Activated T-cell treated with anti-CD3 and anti-CD28 coated beads for 24 hours (primary cell): ENCODE measurements around the gene GATAD2B.
"Not testable (repeated sequence)": the region's sequence is repeated elsewhere in the genome, so short reads cannot be mapped to it uniquely, and the experiment has no call there.

Source experiments
- DNase-seq: peaks from one replicate; pipeline ENCODE4 v3.0.0-alpha.2; 2020; ENCODE audit warnings: low read depth

GATAD2B gene

DNA sequence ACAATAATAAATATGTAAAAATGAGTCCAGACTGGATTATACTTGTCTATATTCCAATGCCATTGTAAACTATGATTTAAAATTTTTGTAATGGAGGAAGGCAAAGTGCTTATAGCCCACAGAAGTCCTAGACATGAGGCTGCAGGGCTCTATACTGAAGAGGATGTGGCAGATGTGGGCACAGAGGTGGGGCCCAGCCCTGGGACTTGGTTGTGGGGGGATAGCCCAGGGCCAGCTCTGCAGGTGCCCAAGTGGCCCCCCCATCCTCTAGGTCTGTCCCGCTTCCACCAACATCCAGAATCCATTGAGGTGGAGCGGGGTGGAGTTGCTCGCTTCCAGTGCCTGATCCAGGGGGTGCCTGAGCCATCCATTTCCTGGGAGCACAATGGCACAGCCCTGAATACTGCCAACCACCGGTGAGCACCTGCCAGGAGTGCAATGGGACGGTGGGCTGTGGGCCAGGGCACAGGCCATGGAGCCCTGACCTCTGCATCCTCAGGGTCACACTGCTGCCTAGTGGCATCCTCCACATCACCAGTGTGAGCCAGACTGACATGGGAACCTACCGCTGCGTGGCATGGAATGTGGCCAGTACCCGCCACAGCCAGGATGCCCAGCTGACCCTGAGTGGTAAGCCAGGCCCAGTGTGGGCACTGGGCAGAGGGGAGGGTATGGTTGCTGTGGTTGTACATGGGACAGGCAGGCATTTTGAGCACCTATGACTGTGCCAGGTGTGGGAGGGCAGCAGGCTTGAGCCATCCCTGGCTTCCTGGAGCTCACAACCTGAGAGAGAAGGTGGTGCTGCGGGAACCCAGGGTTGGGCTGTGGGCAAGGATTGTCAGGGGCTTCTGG, 126.6 kb downstream of the GATAD2B start:
- DNase-seq = no peak

DNA sequence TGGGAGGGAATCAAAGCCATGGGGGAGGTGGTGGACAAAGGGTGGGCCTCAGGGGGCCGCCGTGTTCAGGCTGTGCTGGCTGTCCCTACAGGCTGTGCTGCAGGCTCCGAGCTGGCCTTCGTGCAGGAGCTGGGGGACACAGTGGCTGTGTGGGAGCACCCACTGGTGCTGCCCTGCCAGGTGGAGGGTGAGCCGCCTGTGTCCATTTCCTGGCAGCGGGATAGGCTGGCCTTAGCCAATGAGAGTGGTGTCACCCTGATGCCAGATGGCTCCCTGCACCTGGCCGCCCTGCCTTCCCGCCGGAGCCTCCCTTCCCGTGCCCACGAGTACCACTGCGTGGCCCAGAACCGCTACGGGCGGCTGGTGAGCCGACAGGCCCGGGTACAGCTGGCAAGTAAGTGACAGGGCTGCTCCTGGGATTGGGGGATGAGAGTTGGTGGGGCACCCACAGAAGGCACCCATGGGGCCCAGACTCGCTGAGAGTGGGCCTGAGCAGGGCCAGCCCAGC, 127.4 kb downstream of the GATAD2B start:
- no peak for DNase-seq

- DNase-seq = no peak
These were observed 128.0 kb downstream of the GATAD2B start for GRCh38 chr1:153794624-153795329.

- DNase-seq = no peak
These were observed 128.7 kb downstream of the GATAD2B start for GRCh38 chr1:153793973-153794615.

GRCh38 chr1:153793261-153793972, 129.4 kb downstream of the GATAD2B start:
- no peak for DNase-seq

DNA sequence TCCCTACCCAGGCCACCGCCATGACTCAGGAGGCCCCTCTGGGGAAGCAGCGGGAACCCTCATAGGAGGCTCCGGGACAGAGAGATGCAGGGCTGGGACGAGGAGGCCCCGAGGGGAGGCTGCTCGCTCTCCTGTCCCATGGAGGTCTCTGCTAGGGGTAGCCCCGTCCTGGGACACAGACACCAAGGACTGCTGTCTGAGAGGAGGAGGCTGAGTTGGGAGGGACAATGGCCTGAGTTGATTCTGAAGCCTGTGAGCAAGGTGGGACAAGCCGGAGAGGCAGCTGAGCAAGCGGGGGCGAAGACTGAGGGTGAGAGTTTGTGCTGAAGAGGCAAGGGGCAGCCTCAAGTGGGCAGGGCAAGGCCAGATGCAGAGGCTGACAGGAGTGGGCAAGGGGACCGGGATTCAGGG, 130.1 kb downstream of the GATAD2B start:
- DNase-seq = no peak

DNA sequence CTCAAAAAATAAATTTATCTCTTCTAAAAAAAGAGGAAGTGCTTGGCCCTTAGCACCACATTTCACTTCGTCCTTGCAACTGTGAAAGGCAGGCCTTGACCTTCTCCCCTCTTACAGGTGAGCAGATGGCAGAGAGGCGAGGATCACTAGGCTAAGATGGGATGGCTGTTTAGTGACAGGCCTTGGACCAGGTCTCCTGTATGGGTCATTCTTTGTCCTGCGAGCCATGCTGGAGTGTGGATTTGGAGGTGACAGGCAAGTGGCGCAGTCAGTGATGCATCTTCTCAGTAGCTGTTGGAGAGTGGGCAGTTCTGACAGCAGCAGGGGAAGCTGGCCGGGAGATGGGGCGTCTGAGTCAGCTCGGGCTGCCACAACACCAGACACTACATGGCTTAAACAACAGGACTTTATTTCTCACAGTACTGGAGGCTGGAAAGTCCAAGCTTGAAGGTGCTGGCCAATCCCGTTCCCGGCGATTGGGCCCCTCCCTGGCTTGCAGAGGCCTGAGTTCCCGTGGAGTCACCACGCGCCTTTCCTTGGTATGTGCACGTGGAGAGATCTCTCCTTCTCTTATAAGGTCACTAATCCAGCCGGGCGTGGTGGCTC, 131.0 kb downstream of the GATAD2B start:
- no peak for DNase-seq

DNA sequence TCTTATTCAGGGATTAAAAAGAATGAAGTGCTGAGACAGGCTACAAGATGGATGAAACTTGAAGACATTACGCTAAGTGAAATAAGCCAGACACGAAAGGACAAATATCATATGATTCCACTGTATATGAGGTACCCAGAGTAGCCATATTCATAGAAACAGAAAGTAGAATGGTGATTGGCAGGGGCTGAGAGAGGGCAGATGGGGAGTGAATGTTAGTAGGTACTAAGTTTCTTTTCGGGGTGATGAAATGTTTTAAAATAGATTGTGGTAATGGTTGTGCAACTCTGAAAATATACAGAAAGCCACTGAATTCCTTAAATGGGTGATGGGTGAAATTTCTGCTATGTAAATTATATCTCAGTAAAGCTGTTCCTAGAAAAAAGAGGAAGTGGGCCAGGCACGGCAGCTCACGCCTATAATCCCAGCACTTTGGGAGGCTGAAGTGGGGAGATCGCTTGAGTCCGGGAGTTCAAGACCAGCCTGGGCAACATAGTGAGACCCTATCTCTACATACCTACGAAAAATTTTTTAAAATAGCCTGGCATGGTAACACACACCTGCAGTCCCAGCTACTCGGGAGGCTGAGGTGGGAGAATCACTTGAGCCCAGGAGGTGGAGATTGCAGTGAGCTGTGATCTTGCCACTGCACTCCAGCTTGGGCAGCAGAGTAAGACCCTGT, 131.7 kb downstream of the GATAD2B start:
- no peak for DNase-seq

DNA sequence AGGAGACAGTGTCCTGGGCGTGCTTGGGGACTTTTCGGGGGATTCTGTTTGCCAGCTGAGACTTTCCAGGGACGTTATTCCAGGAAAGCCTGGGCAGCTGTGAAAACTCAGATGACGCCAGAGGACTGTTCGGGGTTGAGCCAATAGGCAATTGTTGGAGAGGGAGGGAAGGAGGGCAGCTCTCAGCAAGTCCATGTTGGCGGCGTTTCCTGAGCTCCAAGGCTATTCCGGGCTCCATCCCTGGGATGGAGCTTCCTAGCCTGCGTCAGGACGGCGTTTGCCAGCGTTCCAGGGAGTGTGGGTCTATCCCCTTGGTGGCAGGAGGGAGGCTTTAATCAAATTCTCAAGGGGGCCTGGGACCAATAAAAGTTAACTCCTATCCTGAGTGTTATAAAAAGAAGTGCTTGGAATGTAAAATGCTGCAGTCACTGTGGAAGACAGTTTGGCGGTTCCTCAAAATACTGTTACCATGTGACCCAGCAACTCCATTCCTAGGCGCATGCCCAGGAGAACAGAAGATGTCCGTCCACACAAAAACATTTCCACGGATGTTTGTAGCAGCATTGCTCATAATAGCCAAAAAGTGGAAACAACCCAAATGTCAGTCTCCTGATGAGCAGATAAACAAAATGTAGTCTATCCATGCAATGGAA, 132.3 kb downstream of the GATAD2B start:
- DNase-seq = no peak

DNA sequence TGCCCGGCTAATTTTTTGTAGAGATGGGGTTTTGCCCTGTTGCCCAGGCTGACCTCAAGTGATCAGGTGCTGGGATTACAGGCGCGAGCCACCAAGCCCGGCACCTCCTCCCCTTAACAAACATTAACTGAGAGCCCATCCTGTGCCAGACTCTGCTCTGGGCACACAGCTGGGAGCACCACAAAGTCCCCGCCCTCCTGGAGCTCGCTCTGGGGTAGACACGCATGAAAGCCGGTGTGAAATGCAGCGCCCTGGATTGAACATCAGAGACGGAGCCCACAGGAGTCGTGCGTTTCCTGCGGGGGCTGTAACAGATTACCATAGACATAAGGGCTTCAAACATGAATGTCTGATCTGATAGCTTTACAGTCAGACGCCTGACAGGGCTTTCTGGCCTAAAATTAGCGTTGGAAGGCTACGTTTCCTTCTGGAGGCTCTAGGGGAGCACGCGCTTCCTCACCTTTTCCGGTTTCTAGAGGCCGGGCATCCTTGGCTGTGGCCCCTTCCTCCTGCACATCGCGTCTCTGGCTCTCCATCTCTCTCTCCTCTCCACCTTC, 133.2 kb downstream of the GATAD2B start:
- DNase-seq = no peak

- DNase-seq = no peak
These were observed 136.6 kb downstream of the GATAD2B start for GRCh38 chr1:153786038-153786790.

DNA sequence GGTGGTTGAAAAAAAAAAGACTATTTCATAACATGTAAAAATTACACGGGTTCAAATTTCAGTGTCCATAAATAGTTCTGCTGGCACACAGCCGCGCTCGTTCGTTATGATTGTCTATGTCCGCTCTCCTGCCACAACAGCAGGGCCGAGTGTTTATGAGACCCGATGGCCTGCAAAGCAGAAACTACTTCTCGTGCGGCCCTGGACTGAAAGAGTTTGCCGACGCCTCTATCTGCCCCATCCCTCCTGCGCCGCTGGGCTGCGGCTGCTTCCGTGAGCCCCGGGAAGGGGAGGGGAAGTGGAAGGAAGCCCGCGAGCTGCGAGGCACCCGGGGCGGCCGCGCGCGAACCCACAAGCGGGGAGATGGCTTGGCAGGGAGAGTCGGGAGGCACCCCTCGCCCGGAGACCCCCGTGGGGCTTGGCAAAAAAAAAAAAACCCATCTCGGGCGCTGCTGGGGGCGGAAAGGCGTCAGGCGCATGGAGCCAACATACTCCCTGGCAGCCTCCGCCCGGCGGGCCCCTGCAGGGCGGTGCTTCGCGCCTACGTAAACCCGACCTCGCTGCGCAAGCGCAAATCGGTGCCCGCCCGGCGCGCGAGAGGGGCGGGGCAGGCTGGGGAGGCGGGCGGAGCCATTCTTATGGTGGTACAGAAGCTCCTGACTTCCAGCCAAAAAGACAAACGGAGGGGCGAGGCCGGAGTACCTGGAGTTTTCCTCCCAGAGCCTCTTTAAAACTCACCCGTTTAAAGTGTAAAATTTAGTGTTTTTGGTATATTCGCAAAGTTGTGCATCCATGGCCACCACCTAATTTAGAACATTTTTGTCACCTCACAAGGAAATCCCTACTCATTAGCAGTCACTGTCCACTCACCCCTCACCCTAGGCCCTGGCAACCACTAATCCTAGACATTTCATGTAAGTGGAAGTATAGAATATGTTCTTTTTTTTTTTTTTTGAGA, 139.3 kb downstream of the GATAD2B start:
- DNase-seq = peak; percentile 89

GRCh38 chr1:153782648-153783047, 140.1 kb downstream of the GATAD2B start:
- not testable (repeated sequence) for DNase-seq

GRCh38 chr1:153780551-153780950, 142.2 kb downstream of the GATAD2B start:
- no peak for DNase-seq

DNA sequence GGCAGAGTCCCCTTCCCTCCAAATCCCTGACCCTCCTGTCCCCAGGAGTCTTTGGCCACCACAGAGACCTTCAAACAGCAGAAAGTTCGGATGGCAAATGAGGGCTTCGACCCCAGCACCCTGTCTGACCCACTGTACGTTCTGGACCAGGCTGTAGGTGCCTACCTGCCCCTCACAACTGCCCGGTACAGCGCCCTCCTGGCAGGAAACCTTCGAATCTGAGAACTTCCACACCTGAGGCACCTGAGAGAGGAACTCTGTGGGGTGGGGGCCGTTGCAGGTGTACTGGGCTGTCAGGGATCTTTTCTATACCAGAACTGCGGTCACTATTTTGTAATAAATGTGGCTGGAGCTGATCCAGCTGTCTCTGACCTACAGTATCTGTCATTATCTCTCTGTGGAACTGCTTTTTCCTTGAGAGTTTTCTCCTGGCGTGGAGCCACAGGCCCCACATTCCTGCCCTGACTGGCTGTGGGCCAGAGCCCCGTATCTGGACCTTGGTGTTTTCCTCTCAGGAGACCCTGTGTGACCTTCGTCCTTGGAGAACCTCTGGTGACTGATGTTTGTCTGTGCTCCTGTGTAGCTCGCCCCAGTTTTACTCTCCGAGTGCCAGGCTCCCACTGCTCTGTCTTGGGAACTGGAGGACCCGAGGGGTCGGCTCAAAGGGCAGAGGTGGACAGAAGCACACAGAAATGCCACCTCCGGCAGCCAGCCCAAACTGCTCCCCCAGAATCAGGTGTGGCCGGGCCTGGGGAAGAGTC, 142.8 kb downstream of the GATAD2B start:
- DNase-seq = no peak

GRCh38 chr1:153778824-153779519, 143.8 kb downstream of the GATAD2B start:
- DNase-seq = no peak
